22Rv1 (cell line): Measurements from ENCODE around the gene BAZ2A.
A peak's percentile ranks its signal among the peaks of the same experiment; 100 is the strongest.

Source experiments
- H3K27ac ChIP-seq: fragments of 450-650 bp; 2 replicates; pipeline ENCODE4 v1.5.1; 2017
- ZFX ChIP-seq: fragments of 450-650 bp; IDR thresholded peaks from 2 replicates; pipeline ENCODE4 v1.6.1; 2017; ENCODE audit warnings: antibody characterized with exemption, borderline replicate concordance
- TF ChIP-seq, protein P1 (sequence below): fragments of 450-650 bp; IDR thresholded peaks from 2 replicates; pipeline ENCODE4 v1.5.1; 2017; ENCODE audit warnings: mild to moderate bottlenecking

Gene BAZ2A

DNA sequence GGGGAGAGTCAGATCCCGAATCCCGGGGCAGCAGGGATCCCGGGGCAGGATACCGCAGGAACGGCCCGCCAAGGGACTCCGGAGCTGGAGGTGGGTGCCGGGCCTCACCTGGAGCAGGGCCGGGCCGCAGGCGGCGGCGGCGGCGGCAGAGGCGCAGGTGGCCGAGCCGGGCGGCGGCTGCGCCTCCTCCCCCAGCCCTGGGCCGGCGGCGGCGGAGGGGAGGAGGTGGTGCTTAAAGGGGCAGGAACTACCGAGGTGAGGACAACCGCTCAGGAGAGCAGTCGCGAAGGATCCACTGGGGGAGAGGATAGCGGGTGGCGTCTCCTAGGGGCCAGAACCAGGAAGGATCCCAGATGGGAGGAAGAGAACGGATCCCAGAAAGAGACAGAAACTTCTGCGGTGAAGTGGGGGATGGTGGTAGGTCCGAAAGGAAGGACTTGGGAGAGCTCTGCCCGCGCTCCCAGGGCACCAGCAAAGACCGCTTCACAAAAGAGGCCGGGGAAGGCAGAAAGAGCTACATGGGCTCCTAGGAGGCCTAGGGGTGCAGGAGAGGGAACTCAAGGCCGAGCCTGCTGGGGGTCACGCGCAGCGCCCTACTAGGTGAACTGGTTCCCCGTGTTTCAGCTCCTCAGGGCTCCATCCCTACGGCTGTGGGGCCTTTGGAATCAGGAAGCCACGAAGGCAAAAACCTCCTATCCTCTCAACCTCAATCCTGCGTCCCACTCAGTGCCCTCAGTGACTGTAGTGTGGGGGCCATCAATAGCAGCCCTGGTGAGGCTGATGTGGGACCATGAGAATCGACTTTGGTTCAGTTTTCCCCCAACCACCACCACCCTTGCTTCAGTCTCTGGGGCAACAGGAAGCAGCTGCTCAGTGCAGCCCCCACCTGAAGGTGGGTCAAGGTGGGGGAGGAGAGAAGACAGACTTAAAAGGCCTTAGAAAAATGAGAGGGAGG is 5.0 kb upstream of the BAZ2A start:
- peak overlapping the region; percentile 96 for H3K27ac ChIP-seq
- TF ChIP-seq, protein P1, sequence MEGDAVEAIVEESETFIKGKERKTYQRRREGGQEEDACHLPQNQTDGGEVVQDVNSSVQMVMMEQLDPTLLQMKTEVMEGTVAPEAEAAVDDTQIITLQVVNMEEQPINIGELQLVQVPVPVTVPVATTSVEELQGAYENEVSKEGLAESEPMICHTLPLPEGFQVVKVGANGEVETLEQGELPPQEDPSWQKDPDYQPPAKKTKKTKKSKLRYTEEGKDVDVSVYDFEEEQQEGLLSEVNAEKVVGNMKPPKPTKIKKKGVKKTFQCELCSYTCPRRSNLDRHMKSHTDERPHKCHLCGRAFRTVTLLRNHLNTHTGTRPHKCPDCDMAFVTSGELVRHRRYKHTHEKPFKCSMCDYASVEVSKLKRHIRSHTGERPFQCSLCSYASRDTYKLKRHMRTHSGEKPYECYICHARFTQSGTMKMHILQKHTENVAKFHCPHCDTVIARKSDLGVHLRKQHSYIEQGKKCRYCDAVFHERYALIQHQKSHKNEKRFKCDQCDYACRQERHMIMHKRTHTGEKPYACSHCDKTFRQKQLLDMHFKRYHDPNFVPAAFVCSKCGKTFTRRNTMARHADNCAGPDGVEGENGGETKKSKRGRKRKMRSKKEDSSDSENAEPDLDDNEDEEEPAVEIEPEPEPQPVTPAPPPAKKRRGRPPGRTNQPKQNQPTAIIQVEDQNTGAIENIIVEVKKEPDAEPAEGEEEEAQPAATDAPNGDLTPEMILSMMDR = peak; percentile 75
- no peak for TF ChIP-seq ZFX

DNA sequence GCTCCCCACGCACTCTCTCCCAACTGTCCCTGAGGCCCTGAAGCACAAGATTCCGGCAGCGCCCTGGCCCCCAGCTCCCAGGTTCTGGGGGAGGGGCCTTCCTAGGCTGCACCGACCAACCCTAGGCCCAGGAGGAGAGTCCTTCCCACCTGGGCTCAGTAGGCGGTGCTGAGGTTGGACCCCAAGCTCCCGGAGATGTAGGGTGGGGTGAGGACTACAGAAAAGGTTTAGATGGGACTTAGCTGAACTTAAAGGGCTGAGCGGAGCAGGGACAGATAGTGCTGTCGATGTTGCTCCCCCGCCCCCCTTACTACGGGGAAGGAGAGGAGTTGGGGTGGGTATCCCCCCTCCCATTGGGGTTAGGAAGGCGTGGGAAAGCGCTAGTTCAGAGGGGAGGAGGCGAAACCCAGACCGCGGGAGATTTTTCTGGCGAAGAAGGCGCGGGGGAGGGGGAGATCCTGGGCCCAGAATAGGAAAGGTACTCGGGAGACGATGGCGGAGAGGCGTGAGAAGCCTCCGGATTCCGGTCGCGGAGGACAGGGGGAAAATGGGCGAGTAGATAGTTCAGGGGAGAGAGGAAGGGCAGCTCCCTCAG is 4.2 kb upstream of the BAZ2A start:
- TF ChIP-seq, protein P1 = no peak
- TF ChIP-seq ZFX = no peak
- H3K27ac ChIP-seq = peak overlapping the region; percentile 96

DNA sequence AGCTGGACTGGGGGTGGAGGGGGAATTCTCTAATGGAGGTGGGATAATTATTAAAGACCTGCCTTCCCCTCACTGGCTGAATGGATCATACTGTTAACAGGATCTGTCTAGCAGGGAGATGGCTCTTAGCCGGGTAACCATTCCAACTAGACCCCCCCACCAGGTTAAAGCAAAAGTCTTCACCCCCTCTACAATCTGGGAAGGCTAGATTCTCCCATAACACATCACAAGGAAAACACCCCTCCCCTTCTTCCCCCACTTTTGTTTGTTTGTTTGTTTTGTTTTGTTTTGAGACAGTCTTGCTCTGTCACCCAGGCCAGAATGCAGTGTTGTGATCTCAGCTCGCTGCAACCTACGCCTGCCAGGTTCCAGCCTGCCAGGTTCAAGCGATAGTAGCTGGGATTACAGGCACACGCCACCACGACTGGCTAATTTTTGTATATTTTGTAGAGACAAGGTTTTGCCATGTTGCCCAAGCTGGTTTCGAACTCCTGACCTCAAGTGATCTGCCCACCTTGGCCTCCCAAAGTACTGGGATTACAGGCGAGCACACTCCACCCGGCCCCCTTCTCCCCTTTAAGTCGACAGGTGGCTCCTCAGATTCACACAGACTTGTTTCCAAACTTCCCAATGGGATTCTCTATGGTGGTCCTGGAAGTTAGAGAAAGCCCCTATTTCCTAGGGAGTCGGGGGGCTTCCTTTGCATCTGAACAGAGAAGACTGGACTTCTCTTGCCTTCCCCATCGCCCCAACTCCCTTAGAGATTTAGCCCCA is 3.5 kb upstream of the BAZ2A start:
- TF ChIP-seq, protein P1 = no peak
- TF ChIP-seq ZFX = no peak
- peak overlapping the region; percentile 96 for H3K27ac ChIP-seq

DNA sequence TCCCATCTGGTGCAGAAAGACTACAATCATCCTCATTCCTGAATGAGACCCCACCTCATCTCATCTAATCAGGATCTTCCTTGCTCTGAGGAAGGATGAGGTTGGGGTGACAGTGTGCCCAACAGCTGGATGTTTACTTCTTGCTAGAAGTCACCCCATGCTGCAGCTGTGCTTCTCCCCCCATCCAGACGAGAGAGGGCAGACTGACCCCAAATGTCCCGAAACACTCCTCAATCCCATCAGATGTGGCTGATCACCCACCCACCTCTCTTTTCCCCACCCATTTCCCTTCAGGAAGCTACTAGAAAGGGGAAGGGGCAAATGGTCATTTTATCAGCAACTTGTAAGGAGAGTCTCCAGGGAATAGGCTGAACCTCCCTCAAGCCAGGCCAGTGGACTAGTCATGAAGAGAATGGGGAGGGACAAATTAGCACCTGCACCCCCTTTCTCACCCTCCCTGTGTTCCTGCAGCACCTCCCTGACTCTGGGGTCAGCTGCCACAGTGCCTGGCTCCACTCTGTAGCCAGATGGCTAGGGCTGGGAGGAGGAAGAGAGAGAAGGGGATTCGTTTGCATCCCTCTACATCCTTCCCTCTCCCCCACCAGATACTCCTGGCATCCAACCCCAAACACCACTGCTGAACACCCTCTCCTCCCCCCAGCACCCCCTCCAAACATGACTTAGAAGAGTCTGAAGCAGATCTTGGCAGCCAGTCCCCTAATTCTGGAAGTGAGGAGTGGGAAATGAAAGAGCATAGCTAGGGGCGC is 2.8 kb upstream of the BAZ2A start:
- H3K27ac ChIP-seq = peak overlapping the region; percentile 96
- TF ChIP-seq ZFX = no peak
- TF ChIP-seq, protein P1 = no peak

DNA sequence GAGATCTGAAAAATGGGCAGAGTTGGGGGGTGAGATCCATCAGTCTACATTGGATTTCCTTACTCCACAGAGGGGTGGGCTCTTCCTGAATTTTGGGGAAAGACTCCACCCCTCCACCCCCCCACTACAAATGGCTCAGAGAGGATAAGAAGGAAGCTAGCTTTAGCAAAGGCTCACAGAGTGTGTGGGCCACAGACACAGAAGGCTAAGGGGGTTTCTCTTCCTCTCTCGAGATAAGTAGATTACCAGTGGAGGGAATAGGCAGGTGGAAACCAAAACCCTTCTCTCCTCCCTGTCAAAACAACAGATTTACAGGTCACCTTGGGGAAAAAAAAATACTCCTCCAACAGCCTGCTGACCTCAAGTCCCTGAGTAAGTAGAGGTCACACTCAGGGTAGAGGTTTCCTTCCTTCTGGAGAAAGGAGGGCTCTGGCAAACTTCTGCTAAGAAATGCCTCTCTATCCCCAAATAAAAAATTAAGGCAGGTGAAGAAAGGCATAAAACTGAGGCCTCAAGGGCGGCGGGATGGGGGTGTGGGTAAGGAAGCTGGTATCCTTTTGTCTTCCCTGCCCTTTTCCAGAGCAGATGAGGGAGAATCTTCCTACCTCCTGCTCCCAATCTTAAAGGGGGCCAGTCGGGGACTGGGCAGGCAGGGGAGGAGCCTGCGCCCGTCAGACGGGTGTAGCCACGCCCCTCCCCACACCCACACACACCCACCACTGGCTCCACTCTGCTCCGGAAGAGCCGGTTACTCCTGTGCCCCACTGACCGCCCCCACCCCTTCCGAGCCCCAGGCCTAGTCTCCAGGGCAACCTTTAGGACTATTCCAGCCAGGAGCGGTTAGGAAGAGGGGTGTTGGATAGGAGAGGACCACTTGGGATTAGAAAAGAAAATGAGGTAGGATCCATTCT is 1.9 kb upstream of the BAZ2A start:
- peak overlapping the region; percentile 96 for H3K27ac ChIP-seq
- TF ChIP-seq ZFX = no peak
- TF ChIP-seq, protein P1 = no peak
